Measurements from ENCODE around the gene CCDC196.

DNA sequence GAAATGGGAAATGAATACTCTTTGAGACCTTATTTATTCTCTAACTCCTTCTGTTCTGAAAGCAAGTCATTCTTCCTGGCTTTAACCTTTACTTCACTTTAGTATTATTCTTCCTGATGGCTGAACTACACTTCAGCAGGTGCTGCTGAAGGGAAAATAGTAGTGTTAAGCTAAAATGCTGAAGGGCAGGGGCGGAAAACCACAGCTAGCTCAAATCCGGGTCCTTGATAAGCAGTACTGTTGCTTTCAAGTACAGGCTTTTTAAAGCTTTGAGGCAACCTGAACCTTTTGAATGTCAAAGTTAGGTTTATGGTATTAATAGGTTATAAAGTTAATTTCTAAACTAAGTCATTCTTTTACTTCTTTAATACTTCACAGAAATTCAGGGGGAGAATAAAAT lies 10.7 kb downstream of the CCDC196 start:
- TF ChIP-seq, protein P1, sequence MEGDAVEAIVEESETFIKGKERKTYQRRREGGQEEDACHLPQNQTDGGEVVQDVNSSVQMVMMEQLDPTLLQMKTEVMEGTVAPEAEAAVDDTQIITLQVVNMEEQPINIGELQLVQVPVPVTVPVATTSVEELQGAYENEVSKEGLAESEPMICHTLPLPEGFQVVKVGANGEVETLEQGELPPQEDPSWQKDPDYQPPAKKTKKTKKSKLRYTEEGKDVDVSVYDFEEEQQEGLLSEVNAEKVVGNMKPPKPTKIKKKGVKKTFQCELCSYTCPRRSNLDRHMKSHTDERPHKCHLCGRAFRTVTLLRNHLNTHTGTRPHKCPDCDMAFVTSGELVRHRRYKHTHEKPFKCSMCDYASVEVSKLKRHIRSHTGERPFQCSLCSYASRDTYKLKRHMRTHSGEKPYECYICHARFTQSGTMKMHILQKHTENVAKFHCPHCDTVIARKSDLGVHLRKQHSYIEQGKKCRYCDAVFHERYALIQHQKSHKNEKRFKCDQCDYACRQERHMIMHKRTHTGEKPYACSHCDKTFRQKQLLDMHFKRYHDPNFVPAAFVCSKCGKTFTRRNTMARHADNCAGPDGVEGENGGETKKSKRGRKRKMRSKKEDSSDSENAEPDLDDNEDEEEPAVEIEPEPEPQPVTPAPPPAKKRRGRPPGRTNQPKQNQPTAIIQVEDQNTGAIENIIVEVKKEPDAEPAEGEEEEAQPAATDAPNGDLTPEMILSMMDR (conservative IDR thresholded peaks at IDR 0.05), result no peak
- no peak for TF ChIP-seq EZH2 (IDR thresholded peaks at IDR 0.05; ENCODE audit: low read depth)
